Right atrium auricular region (tissue), 2 donors: Measurements from ENCODE around the gene GTPBP6. TPM values are rescaled to one million over a fixed set of nuclear protein-coding genes. Genes with fewer than 3 reads are reported as not detected.
"Not testable (repeated sequence)": the region's sequence is repeated elsewhere in the genome, so short reads cannot be mapped to it uniquely, and the experiment has no call there.

Source experiments
- DNase-seq: peaks from one replicate; pipeline ENCODE4 v3.0.0-alpha.2; 2019; ENCODE audit warnings: low spot score
- H3K27ac ChIP-seq, 2 donors: fragments of 200-600 bp; sonication (generic); 1 replicate in 1 of 2; 2 replicates in 1 of 2; pipeline ENCODE4 v1.5.1; 2016 to 2019
- H3K27me3 ChIP-seq, 2 donors: fragments of 200-600 bp; sonication (generic); one replicate each; pipeline versions ENCODE4 v1.5.1 to v1.6.0; 2017 to 2019
- H3K36me3 ChIP-seq: fragments of 200-600 bp; sonication (generic); one replicate; pipeline ENCODE4 v1.5.1; 2016
- H3K4me1 ChIP-seq, 2 donors: fragments of 200-600 bp; sonication (generic); one replicate each; pipeline versions ENCODE4 v1.5.1 to v1.6.0; 2017 to 2019
- H3K4me3 ChIP-seq, 2 donors: fragments of 200-600 bp; sonication (generic); 1 replicate in 1 of 2; 2 replicates in 1 of 2; pipeline ENCODE4 v1.5.1; 2017 to 2019; ENCODE audit warnings: mild to moderate bottlenecking in 1 of 2, moderate library complexity in 1 of 2
- H3K9me3 ChIP-seq, 2 donors: fragments of 200-600 bp; sonication (generic); one replicate each; pipeline ENCODE4 v1.5.1; 2019
- CTCF ChIP-seq, 2 donors: fragments of 200-600 bp; sonication (generic); IDR thresholded peaks; one replicate each; pipeline ENCODE4 v1.5.1; 2019; ENCODE audit warnings: antibody characterized with exemption in 2 of 2
- total RNA-seq, 2 donors: library from RNA; depleted of rRNA; stranded (reverse); fragments of >200 nt; gene quantifications; one replicate each; pipeline ENCODE4 v1.1.0, GENCODE V29; 2016

The GTPBP6 gene
- total RNA-seq, 2 donors from 2014 or later: 44.6 to 52.1 TPM

- Histone ChIP-seq H3K27me3 (no peaks in the 10 kb centered on the region), H3K27ac (peak overlapping the region in 1 of 2 donors; percentile 31), H3K36me3 (peaks cover 10% of the 10 kb centered on the region), H3K9me3 (no peaks in the 10 kb centered on the region), H3K4me3 (peak overlapping the region in 1 of 2 donors; percentile 28), H3K4me1 (peaks cover 0 to 14% of the 10 kb centered on the region in 2 donors)
- no peak for DNase-seq
- TF ChIP-seq CTCF (IDR thresholded peaks at IDR 0.05): no peak
Measured at GRCh38 chrX:331151-331824, 12.7 kb upstream of the GTPBP6 start.

GRCh38 chrX:330726-331150 lies 12.1 kb upstream of the GTPBP6 start:
- Histone ChIP-seq H3K4me3 (peak overlapping the region in 1 of 2 donors; percentile 28), H3K4me1 (peaks cover 0 to 14% of the 10 kb centered on the region in 2 donors), H3K9me3 (no peaks in the 10 kb centered on the region), H3K36me3 (peaks cover 10% of the 10 kb centered on the region), H3K27me3 (no peaks in the 10 kb centered on the region), H3K27ac (no peak overlapping the region)
- no peak for TF ChIP-seq CTCF (IDR thresholded peaks at IDR 0.05)
- no peak for DNase-seq

GRCh38 chrX:330141-330725 lies 11.6 kb upstream of the GTPBP6 start:
- DNase-seq, H3K27ac ChIP-seq, H3K9me3 ChIP-seq, H3K36me3 ChIP-seq, H3K4me3 ChIP-seq, H3K27me3 ChIP-seq: not testable (repeated sequence)
- H3K4me1 ChIP-seq: peaks cover 0 to 17% of the 10 kb centered on the region in 2 donors

GRCh38 chrX:329291-329910 lies 10.8 kb upstream of the GTPBP6 start:
- Histone ChIP-seq H3K27me3 (no peaks in the 10 kb centered on the region), H3K4me1 (peaks cover 0 to 17% of the 10 kb centered on the region in 2 donors), H3K9me3 (no peaks in the 10 kb centered on the region), H3K27ac (no peak overlapping the region), H3K36me3 (peaks cover 10% of the 10 kb centered on the region), H3K4me3 (no peak overlapping the region)
- TF ChIP-seq CTCF (IDR thresholded peaks at IDR 0.05): no peak
- DNase-seq: no peak

GRCh38 chrX:327660-328126 lies 9.1 kb upstream of the GTPBP6 start:
- Histone ChIP-seq H3K27ac (no peak overlapping the region), H3K4me1 (peaks cover 0 to 25% of the 10 kb centered on the region in 2 donors), H3K27me3 (no peaks in the 10 kb centered on the region)

GRCh38 chrX:324664-325063 lies 6.1 kb upstream of the GTPBP6 start:
- H3K27me3 ChIP-seq, DNase-seq: not testable (repeated sequence)
- peaks cover 0 to 25% of the 10 kb centered on the region in 2 donors for H3K4me1 ChIP-seq

More at GRCh38 chrX:327660-328126, 9.1 kb upstream of the GTPBP6 start:
- Histone ChIP-seq H3K4me3 (no peak overlapping the region), H3K36me3 (no peaks in the 10 kb centered on the region), H3K9me3 (no peaks in the 10 kb centered on the region)
- no peak for DNase-seq
- no peak for TF ChIP-seq CTCF (IDR thresholded peaks at IDR 0.05)

More at GRCh38 chrX:324664-325063, 6.1 kb upstream of the GTPBP6 start:
- not testable (repeated sequence) for H3K27ac ChIP-seq, H3K9me3 ChIP-seq, H3K36me3 ChIP-seq, H3K4me3 ChIP-seq
